PC-3 (cell line): ENCODE results near the gene MOG. TPM values are rescaled to one million over a fixed set of nuclear protein-coding genes. Genes with fewer than 3 reads are reported as not detected.
"Not testable (repeated sequence)": the region's sequence is repeated elsewhere in the genome, so short reads cannot be mapped to it uniquely, and the experiment has no call there.

ENCODE experiments used
- ATAC-seq: fragments of 200-7000 bp; cut with Tn5 transposase; 2 replicates; pipeline ENCODE4 v1.9.1; 2020; ENCODE audit warnings: mild to moderate bottlenecking, moderate library complexity
- BruUV-seq: library from RNA; stranded (reverse); fragments of 400-500 nt; replicated peaks from 2 replicates; lab custom pipeline; 2021; lab: Mats Ljungman, UMichigan
- CTCF ChIA-PET: fragments of 300-600 bp; sonication (Branson Sonifier 250); formaldehyde crosslinking; loops from one replicate; lab custom pipeline; 2022; ENCODE audit warnings: antibody characterized with exemption; lab: Charles Lee
- POLR2A ChIA-PET: fragments of 300-600 bp; sonication (Branson Sonifier 250); formaldehyde crosslinking; loops from one replicate; lab custom pipeline; 2022; ENCODE audit warnings: antibody characterized with exemption; ENCODE audit not compliant: unreplicated experiment; lab: Charles Lee
- DNase-seq: peaks from one replicate; pipeline ENCODE4 v3.0.0-alpha.2; 2015
- H2AFZ ChIP-seq: fragments of 300-600 bp; sonication (generic); 2 replicates; pipeline ENCODE4 v1.6.0; 2016; ENCODE audit warnings: antibody characterized with exemption, low read length
- H3F3A ChIP-seq: fragments of 300-600 bp; sonication (generic); one replicate; pipeline ENCODE4 v1.6.0; 2017; ENCODE audit warnings: antibody characterized with exemption, low read length, control low read depth, mild to moderate bottlenecking; ENCODE audit not compliant: unreplicated experiment
- H3K27ac ChIP-seq: fragments of 300-600 bp; sonication (generic); 2 replicates; pipeline ENCODE4 v1.5.1; 2016; ENCODE audit warnings: mild to moderate bottlenecking, low read length
- H3K27me3 ChIP-seq: fragments of 300-600 bp; sonication (generic); 2 replicates; pipeline ENCODE4 v1.6.1; 2016; ENCODE audit warnings: low read length, mixed read lengths
- H3K36me3 ChIP-seq: fragments of 300-600 bp; sonication (generic); 2 replicates; pipeline ENCODE4 v1.6.1; 2016; ENCODE audit warnings: low read depth, mixed run types, low read length, mixed read lengths
- H3K4me1 ChIP-seq: fragments of 300-600 bp; sonication (generic); 2 replicates; pipeline ENCODE4 v1.5.1; 2016; ENCODE audit warnings: low read length; ENCODE audit not compliant: insufficient read depth
- H3K4me2 ChIP-seq: fragments of 300-600 bp; sonication (generic); 2 replicates; pipeline ENCODE4 v1.6.0; 2016; ENCODE audit warnings: low read length
- H3K4me3 ChIP-seq: fragments of 300-600 bp; sonication (generic); 2 replicates; pipeline ENCODE4 v1.5.1; 2016; ENCODE audit warnings: mild to moderate bottlenecking, low read length, mixed read lengths
- H3K79me2 ChIP-seq: fragments of 300-600 bp; sonication (generic); 2 replicates; pipeline ENCODE4 v1.6.1; 2017; ENCODE audit warnings: low read length, mixed read lengths
- H3K9ac ChIP-seq: fragments of 300-600 bp; sonication (generic); 2 replicates; pipeline ENCODE4 v1.6.0; 2016; ENCODE audit warnings: mild to moderate bottlenecking, low read length
- H3K9me2 ChIP-seq: fragments of 300-600 bp; sonication (generic); replicated peaks from 2 replicates; pipeline ENCODE4 v1.6.1; 2016; ENCODE audit warnings: mixed run types, low read length, mixed read lengths
- H3K9me3 ChIP-seq: fragments of 300-600 bp; sonication (generic); 2 replicates; pipeline ENCODE4 v1.6.1; 2016; ENCODE audit warnings: low read length, mixed read lengths
- H4K20me1 ChIP-seq: fragments of 300-600 bp; sonication (generic); 2 replicates; pipeline ENCODE4 v1.6.1; 2016; ENCODE audit warnings: low read length, mixed read lengths
- CTCF ChIP-seq: fragments of 300-600 bp; sonication (generic); conservative IDR thresholded peaks from 2 replicates; pipeline ENCODE4 v1.5.1; 2017; ENCODE audit warnings: antibody characterized with exemption, low read depth, mild to moderate bottlenecking, low read length
- EZH2 ChIP-seq: fragments of 300-600 bp; sonication (generic); IDR thresholded peaks from one replicate; pipeline ENCODE4 v1.6.1; 2017; ENCODE audit warnings: antibody characterized with exemption, mild to moderate bottlenecking, low read length; ENCODE audit not compliant: unreplicated experiment
- EZH2phosphoT487 ChIP-seq: fragments of 300-600 bp; sonication (generic); IDR thresholded peaks from 2 replicates; pipeline ENCODE4 v1.6.1; 2018; ENCODE audit warnings: mild to moderate bottlenecking, antibody characterized with exemption, low read length, borderline replicate concordance
- intact Hi-C: fragments of 100-400 bp; cut with micrococcal nuclease; formaldehyde crosslinking; loops from 2 replicates; pipeline ENCODE4 v1.9.0; 2023
- total RNA-seq: library from RNA; depleted of rRNA; stranded (reverse); fragments of >200 nt; gene quantifications from 2 replicates; pipeline ENCODE4 v1.2.3, GENCODE V29; 2014

MOG gene
- total RNA-seq, 1 experiment from 2014 or later: not detected

DNA sequence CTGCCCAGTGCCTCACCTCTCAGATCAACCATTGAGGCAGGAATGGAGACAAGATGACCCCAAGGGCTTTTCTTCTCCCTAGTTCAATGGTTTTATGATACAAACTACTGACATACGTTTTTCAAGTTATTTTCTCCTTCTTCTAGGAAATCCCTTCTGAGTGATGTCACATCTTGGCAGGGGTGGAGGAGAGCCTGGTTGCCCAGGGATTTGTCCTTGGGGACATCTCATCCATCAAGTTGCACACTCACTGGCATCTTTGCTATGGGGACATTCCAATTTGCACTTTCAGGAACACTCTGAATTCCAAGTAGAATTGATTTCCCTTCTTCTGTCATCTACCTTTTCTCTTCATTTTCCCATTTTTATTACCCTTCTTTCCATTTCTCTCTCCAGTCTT lies 14.1 kb downstream of the MOG start:
- Histone ChIP-seq H3K9ac (no peak overlapping the region), H3K4me2 (no peak overlapping the region), H3K9me3 (no peaks in the 10 kb centered on the region), H3K4me3 (no peak overlapping the region), H3F3A (no peaks in the 10 kb centered on the region), H2AFZ (no peak overlapping the region), H3K27ac (no peak overlapping the region), H3K9me2 (no peaks in the 10 kb centered on the region), H4K20me1 (no peaks in the 10 kb centered on the region), H3K36me3 (no peaks in the 10 kb centered on the region), H3K27me3 (peaks cover 17% of the 10 kb centered on the region; the same call in 1 of the 2 replicates), H3K4me1 (no peaks in the 10 kb centered on the region), H3K79me2 (no peaks in the 10 kb centered on the region)
- DNase-seq (no peak), ATAC-seq (no peak)
- no TSS peak for BruUV-seq
- CTCF ChIA-PET: no interaction called here
- TF ChIP-seq CTCF (no peak), EZH2 (no peak), EZH2phosphoT487 (no peak)
- intact Hi-C loops: no loop called here
- POLR2A ChIA-PET: no interaction called here

- H4K20me1 ChIP-seq, H3K9ac ChIP-seq, H3K4me1 ChIP-seq, H3K27ac ChIP-seq, H3K9me2 ChIP-seq, BruUV-seq, H3K4me2 ChIP-seq, CTCF ChIA-PET, intact Hi-C loops, POLR2A ChIA-PET, H3K36me3 ChIP-seq, DNase-seq, H3K4me3 ChIP-seq, H3K9me3 ChIP-seq, H2AFZ ChIP-seq, H3K79me2 ChIP-seq, H3F3A ChIP-seq, ATAC-seq: not testable (repeated sequence)
- peaks cover 14% of the 10 kb centered on the region; the same call in 1 of the 2 replicates for H3K27me3 ChIP-seq
Measured at GRCh38 chr6:29672116-29672515, 15.2 kb downstream of the MOG start.

DNA sequence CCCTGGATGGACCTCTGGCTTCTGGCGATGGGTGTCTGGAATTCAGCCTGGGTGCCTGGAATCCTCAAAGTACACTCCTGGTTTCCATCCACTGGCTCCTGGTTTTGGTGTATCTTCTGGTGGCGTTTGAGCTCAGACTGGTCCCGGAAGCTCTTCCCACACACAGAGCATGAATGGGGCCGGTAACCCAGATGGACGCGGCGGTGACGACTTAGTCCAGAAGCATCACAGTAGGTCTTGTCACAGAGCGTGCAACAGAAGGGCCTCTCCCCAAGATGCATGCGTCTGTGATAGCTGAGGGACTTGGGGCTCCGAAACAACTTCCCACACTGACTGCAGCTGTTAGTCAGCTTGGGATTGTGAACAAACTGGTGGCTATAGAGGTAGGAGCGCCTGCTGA lies 16.3 kb downstream of the MOG start:
- Histone ChIP-seq H3K27ac (no peak overlapping the region), H2AFZ (no peak overlapping the region), H3K4me2 (no peak overlapping the region), H3K9me3 (no peaks in the 10 kb centered on the region), H3K79me2 (no peaks in the 10 kb centered on the region), H3K27me3 (peaks cover 5% of the 10 kb centered on the region; the same call in 1 of the 2 replicates), H3F3A (no peaks in the 10 kb centered on the region), H3K4me1 (peaks cover 13% of the 10 kb centered on the region), H4K20me1 (no peaks in the 10 kb centered on the region), H3K36me3 (no peaks in the 10 kb centered on the region), H3K9ac (no peak overlapping the region), H3K4me3 (no peak overlapping the region), H3K9me2 (no peaks in the 10 kb centered on the region)
- POLR2A ChIA-PET: no interaction called here
- DNase-seq (no peak), ATAC-seq (no peak)
- TF ChIP-seq EZH2: no peak
- TF ChIP-seq EZH2phosphoT487: no peak
- no peak for TF ChIP-seq CTCF
- intact Hi-C loops: no loop called here
- CTCF ChIA-PET: no interaction called here
- no TSS peak for BruUV-seq
